ENCODE results near the gene SCN9A. TPM values are rescaled to one million over a fixed set of nuclear protein-coding genes. Genes with fewer than 3 reads are reported as not detected.
"Not testable (repeated sequence)": the region's sequence is repeated elsewhere in the genome, so short reads cannot be mapped to it uniquely, and the experiment has no call there.

Gene SCN9A
- polyA plus RNA-seq, 3 donors: 0.45 to 1.6 (median 0.46) TPM

DNA sequence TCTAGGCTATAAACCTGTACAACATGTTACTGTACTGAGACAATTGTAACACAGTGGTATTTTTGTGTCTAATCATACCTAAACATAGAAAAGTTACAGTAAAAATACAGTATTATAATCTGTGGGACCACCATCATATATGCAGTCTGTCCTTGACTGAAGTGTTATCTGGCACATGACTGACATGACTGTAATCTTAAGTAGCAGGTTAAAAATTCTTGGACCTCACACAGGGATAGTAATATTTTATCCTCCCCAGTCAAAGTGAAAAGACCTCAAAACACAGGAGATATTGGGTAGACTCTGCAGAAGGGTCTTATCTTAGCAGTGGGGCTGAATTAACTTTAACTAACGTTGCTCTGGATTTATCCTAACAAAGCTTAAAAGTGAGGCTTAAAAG, 4.9 kb upstream of the SCN9A start:
- no peak overlapping the region for H3K27ac ChIP-seq (ENCODE audit: low read depth, low read length)
- 51 to 66% (median 63%) methylated on average over 1 of the region's 1 CpG for WGBS, 3 donors

DNA sequence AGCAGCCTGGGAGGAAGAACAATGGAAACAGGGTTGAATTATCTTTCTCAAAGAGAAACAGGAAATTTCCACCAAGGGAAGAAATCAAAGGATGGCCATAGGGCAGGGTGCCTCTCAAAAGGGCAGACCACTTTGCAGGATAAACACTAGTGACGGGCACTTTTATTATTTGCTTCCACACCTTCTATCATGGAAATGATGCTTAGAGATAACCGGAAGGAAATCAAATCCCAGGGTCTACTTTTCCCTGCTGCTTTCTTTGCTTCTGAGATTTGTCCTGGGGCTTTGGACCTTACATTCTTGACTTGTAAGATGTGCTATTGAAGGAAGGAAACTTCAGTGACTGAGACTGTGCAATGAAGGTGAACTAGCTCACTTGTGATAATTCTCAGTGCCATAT, 1.1 kb upstream of the SCN9A start:
- no peak overlapping the region for H3K27ac ChIP-seq (ENCODE audit: low read depth, low read length)
- WGBS, 3 donors: 61 to 74% (median 68%) methylated on average over 2 of the region's 2 CpGs

DNA sequence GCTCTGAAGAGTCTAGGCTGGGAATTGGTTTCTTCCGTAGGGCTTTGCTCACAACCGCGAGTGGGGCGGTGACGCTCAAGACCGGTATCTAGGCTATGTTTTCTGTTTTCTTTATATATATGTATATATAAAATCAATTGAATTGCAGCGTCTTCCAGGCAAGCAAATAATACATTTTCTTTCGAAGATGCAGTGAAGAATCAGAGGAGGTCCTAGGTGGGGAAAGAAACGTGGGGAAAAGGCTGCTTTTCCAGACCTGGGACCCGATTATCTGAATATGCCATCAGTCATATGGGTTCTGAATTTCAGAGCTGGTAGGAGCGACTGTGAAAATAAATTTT, 714 bp upstream of the SCN9A start:
- 4 to 10% (median 8%) methylated on average over 11 of the region's 11 CpGs for WGBS, 3 donors

GRCh38 chr2:166375195-166375735, 479 bp downstream of the SCN9A start:
- 0 to 1% (median 0%) methylated on average over 17 of the region's 17 CpGs for WGBS, 3 donors
- no peak overlapping the region for H3K27ac ChIP-seq (ENCODE audit: low read depth, low read length)

More for the DNA sequence above, 714 bp upstream of the SCN9A start:
- no peak overlapping the region for H3K27ac ChIP-seq (ENCODE audit: low read depth, low read length)

GRCh38 chr2:166373951-166374350, 1.8 kb downstream of the SCN9A start:
- no peak overlapping the region for H3K27ac ChIP-seq (ENCODE audit: low read depth, low read length)

DNA sequence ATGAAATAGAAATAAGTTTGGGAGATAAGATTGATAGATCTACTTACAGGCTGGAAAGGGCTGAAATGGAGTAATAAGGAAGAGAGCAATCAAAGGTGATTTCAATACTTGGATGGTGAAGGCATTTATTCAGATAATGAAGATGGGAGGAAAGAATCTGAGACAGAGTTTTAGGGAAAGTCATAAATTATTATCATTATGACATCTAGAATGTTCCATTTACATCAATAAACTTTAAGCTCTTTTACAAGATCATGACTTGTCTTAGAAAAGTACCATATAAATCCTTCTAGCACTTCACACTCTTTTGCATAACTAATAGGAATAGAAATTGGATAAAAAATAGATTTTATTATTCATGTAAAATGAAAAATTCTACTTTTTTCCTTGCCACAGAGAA, 2.2 kb downstream of the SCN9A start:
- no peak overlapping the region for H3K27ac ChIP-seq (ENCODE audit: low read depth, low read length)

DNA sequence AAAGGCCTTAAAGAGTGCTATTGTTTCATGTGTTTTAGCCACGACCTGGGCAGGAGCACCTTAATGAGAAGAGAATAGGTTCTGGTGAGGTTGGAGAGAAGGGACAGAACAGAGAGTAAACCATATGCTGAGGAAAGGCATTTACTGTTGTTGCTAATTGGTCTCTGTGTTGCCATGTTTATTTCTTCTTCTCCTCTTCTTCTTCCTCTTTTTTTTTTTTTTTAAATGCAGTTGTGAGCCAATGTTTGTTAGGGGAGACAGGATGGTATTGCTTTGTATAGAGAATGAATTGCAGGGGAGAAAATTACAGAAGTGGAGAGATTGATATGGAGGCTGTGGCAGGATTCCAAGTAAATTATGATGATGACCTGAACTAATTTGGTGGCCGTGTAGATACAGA, 2.6 kb downstream of the SCN9A start:
- WGBS, 3 donors: 39 to 57% (median 46%) methylated on average over 2 of the region's 2 CpGs
- no peak overlapping the region for H3K27ac ChIP-seq (ENCODE audit: low read depth, low read length)

DNA sequence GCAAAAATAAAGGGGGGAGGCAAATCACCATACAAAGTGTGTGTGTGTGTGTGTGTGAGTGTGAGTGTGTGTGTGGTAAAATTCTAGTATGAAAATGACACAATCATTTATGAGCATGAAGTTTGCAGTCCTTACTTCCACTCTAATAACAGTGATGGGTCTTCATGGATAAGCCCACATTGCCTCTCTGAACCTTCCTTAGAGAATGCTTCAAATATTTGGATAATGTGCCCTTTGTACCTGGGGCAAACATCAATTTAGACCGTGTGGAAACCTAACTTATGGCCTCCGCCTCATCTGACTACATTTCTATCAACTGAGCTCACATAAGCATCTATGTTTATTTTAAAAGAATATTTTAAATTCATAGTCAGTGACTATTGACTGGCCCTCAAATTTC, 3.7 kb downstream of the SCN9A start:
- no peak overlapping the region for H3K27ac ChIP-seq (ENCODE audit: low read depth, low read length)
- WGBS, 3 donors: 62 to 82% (median 80%) methylated on average over 2 of the region's 2 CpGs

GRCh38 chr2:166365803-166366420, 9.8 kb downstream of the SCN9A start:
- H3K27ac ChIP-seq (ENCODE audit: low read depth, low read length): no peak overlapping the region
- 40 to 71% (median 67%) methylated on average over 6 of the region's 6 CpGs for WGBS, 3 donors

DNA sequence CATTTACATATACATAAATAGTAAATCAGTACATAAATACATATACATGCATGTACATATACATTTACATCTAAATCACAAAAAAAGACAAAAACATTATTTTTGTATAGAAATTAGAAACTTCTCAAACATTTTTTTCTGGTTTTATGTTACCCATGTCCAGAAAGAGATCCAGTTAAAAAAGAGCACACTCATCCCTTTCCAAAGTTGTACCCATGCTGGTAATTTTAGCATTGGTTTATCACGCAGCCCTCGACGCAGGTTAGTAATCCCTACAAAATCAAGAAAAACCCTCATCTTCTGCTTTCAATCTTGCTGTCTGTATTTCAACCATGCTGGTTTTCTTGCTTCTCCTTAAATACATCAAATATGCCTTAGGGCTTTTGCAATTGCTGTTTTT, 10.5 kb downstream of the SCN9A start:
- 94 to 97% (median 96%) methylated on average over 3 of the region's 3 CpGs for WGBS, 3 donors
- H3K27ac ChIP-seq (ENCODE audit: low read depth, low read length): no peak overlapping the region

DNA sequence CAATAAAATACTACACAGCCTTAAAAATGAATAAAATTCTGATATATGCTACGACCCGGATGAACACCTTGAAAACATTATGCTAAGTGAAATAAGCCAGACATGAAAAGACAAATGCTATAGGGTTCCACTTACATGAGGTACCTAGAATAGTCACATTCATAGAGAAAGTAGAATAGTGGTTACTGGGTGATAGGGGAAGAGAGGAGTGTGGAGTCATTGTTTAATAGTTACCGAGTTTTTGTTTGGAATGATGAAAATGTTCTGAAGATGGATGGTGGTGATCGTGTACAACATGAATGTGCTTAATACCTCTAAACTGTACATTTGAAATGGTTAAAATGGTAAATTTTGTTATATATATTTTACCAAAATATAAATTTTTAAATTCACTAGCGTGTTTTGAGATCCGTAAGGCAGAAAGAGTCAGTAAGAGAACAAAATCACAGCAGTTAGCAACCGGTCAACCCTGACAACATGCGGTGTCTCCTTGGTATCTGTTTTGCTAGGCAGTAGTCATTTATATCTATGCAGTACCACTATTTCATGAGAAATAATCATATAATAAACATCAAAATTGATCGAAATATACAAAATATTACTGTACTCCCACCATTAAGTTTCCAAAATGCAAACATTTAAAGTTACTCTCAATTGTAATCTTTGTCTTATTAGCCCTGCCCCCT, 11.1 kb downstream of the SCN9A start:
- no peak overlapping the region for H3K27ac ChIP-seq (ENCODE audit: low read depth, low read length)
- WGBS, 3 donors: 93 to 96% (median 93%) methylated on average over 9 of the region's 9 CpGs

GRCh38 chr2:166361351-166362153, 14.2 kb downstream of the SCN9A start:
- WGBS, 3 donors: 52 to 72% (median 70%) methylated on average over 3 of the region's 3 CpGs
- no peak overlapping the region for H3K27ac ChIP-seq (ENCODE audit: low read depth, low read length)

DNA sequence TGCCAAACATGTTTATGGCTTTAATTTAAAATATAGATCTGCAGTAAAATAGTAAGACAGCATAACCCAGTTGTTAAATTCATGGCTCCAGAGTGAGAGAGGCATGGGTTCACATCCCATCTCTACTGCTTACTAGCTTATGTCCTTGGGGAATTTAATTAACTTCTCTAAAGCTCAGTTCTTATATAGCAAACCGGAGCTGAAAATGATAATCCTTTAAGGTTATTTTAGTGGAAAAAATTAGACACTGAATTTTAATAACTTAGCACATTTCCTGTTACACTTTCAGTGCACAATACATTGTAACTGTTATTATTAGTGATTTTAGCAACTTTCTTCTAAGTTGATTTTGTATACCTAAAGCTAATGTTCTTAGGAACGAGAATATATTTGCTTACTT, 14.8 kb downstream of the SCN9A start:
- WGBS, 3 donors: 36 to 76% (median 72%) methylated on average over 2 of the region's 2 CpGs
- no peak overlapping the region for H3K27ac ChIP-seq (ENCODE audit: low read depth, low read length)

DNA sequence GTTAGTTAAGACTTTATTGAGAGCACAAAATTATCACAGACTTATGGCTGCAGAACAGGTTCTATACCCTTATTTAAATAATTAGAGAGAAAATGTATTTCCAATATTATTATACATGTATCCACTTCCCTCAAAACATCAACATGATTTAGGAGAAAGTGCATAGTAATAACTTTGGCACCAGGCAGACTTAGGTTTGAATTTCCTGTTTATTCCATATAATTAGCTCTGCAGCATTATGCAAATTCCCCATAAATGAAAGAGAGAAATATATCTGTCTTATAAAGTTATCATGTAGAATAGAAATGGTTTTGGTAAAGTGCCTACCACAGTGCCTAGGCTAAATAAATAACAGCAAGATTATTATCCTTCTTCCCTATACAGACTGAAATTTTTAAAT, 15.3 kb downstream of the SCN9A start:
- H3K27ac ChIP-seq (ENCODE audit: low read depth, low read length): no peak overlapping the region

- not testable (repeated sequence) for H3K27ac ChIP-seq (ENCODE audit: low read depth, low read length)
- 93 to 95% (median 95%) methylated on average over 4 of the region's 4 CpGs for WGBS, 3 donors
Observed at GRCh38 chr2:166357950-166358321, 17.8 kb downstream of the SCN9A start.

GRCh38 chr2:166357068-166357949, 18.4 kb downstream of the SCN9A start:
- H3K27ac ChIP-seq (ENCODE audit: low read depth, low read length): no peak overlapping the region
- 93 to 96% (median 96%) methylated on average over 7 of the region's 7 CpGs for WGBS, 3 donors

DNA sequence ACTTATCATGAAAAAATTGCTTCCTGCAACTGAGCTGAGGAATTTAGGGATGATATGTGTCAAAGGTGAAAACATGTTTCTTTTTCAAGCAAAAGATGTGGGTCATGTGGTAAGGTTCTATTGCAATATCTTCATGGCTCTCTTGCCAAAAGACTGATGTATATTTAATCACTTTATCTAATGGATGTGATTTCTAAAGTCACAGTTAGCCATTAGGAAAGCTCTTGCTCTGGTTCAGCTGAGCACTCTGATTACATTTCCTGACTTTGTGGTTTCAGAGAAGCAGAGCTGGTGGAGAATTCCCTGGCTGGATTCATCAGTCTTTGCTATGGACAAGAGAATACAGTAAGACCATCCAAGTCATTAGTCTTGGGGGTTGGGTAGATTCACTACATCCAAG, 24.4 kb downstream of the SCN9A start:
- H3K27ac ChIP-seq (ENCODE audit: low read depth, low read length): no peak overlapping the region

- 92 to 99% (median 93%) methylated on average over 2 of the region's 2 CpGs for WGBS, 3 donors
- H3K27ac ChIP-seq (ENCODE audit: low read depth, low read length): no peak overlapping the region
Observed at GRCh38 chr2:166350525-166350924, 25.2 kb downstream of the SCN9A start.

Data from adipose tissue (tissue), 3 donors.